Measurements from ENCODE around the gene ZSCAN23.
"Not testable (repeated sequence)": the region's sequence is repeated elsewhere in the genome, so short reads cannot be mapped to it uniquely, and the experiment has no call there.

ZSCAN23 gene

DNA sequence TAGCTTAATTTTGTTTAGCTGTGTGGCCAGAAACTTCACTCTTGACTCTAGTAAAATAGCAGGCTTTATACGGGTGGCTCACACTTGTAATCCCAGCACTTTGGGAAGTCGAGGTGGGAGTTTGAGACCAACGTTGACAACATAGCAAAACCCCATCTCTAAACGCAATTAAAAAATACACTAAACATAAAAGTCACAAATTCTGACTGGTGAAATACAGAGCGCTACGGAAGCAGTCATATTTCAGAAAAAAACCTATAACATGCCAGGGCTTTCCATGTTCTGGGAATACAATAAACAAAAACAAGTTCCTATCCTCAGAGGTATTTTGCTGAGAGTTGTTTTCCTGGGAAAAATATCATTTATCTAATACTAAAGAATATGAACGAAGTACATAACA, 24.8 kb upstream of the ZSCAN23 start:
- peaks cover 10% of the 10 kb centered on the region for H3K27me3 Mint-ChIP-seq
- H3K27ac Mint-ChIP-seq = no peak overlapping the region

DNA sequence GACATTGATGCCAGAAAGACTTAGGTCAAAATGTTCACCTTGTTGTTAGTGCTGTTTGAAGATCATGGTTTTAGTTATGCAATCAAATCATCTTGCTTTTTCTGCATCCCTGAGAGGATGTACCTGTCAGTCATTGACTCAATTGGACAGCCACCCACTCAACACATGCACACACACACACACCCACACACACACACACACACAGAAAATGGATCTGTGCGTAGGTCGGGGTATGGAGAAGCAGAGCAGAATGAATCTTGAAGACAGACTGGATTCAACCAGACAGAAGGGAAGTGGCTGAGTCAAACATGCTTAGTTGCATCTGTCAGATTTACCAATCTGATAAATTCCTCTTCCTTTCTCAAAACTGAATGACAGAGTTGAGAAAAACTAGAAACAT, 19.1 kb upstream of the ZSCAN23 start:
- H3K27ac Mint-ChIP-seq = no peak overlapping the region
- H3K9me3 Mint-ChIP-seq = no peaks in the 10 kb centered on the region
- peaks cover 26% of the 10 kb centered on the region for H3K27me3 Mint-ChIP-seq
- intact Hi-C loops (cut with micrococcal nuclease) = no loop called here
- no peak overlapping the region for H3K4me3 Mint-ChIP-seq
- H3K4me1 Mint-ChIP-seq (ENCODE audit: low read depth) = no peaks in the 10 kb centered on the region
- no peaks in the 10 kb centered on the region for H3K36me3 Mint-ChIP-seq (ENCODE audit: low read depth)

More for the DNA sequence above, 24.8 kb upstream of the ZSCAN23 start:
- H3K4me3 Mint-ChIP-seq = no peak overlapping the region
- no peaks in the 10 kb centered on the region for H3K4me1 Mint-ChIP-seq (ENCODE audit: low read depth)
- intact Hi-C loops (cut with micrococcal nuclease) = no loop called here
- H3K9me3 Mint-ChIP-seq = no peaks in the 10 kb centered on the region
- no peaks in the 10 kb centered on the region for H3K36me3 Mint-ChIP-seq (ENCODE audit: low read depth)

DNA sequence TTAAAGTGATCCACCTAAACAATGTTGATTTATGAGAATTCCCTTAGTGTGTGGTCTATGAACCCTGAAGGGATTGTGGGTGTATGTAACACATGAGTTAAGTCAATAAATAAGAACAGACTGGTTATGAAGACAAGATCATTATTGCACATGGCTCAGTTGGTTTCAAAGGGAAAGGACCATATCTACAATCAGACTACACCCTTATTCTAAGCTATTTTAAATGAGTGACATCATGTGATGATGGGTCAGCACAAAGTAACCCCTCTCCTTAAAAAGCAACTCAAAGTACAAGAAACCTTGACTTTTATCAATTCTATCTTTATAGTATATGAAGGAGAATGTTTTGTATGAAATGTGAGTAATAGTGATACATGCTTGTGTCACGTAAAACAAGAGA, 15.3 kb upstream of the ZSCAN23 start:
- peaks cover 24% of the 10 kb centered on the region for H3K27me3 Mint-ChIP-seq

DNA sequence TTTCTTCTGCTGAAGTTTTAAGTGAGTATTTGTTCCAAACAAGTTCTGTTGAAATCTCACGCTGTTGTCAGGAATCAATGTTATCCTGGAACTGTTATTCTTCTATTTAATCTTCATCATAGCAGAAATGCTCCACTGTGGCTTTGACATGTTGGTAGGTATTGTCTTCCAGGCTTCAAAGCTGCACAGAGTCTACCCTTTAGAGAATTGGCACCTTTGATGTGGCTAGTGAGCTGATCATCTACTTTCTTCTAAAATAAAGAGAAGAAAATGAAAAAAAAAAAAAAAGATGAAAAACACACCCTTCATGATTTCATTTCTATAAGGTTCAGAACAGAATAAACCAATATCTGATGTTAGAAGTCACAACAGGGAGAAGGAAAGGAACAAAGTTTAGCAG, 5.8 kb upstream of the ZSCAN23 start:
- H3K27ac Mint-ChIP-seq = no peak overlapping the region
- no peak overlapping the region for H3K4me3 Mint-ChIP-seq
- H3K36me3 Mint-ChIP-seq (ENCODE audit: low read depth) = no peaks in the 10 kb centered on the region
- intact Hi-C loops (cut with micrococcal nuclease) = no loop called here
- H3K9me3 Mint-ChIP-seq = peaks cover 7% of the 10 kb centered on the region
- peaks cover 8% of the 10 kb centered on the region for H3K4me1 Mint-ChIP-seq (ENCODE audit: low read depth)
- peaks cover 36% of the 10 kb centered on the region for H3K27me3 Mint-ChIP-seq

More for the DNA sequence above, 15.3 kb upstream of the ZSCAN23 start:
- Mint-ChIP-seq H3K9me3 (no peaks in the 10 kb centered on the region), H3K36me3 (ENCODE audit: low read depth) (no peaks in the 10 kb centered on the region), H3K27ac (no peak overlapping the region), H3K4me3 (no peak overlapping the region), H3K4me1 (ENCODE audit: low read depth) (no peaks in the 10 kb centered on the region)
- intact Hi-C loops (cut with micrococcal nuclease) = no loop called here

DNA sequence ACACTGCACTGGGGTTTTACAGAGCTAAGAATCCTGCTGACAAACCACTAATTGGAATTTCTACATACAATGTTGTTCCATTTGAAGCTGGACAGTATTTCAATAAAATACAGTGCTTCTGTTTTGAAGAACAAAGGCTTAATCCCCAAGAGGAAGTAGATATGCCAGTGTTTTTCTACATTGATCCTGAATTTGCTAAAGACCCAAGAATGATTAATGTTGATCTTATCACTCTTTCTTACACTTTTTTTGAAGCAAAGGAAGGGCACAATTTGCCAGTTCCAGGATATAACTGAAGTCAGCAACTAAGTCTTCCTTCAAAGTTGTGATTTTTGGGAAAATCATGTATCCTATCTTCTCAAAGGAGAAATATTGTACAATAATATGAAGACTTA, 4.2 kb upstream of the ZSCAN23 start:
- intact Hi-C loops (cut with micrococcal nuclease); H3K36me3 Mint-ChIP-seq (ENCODE audit: low read depth); H3K4me3 Mint-ChIP-seq; H3K27ac Mint-ChIP-seq: not testable (repeated sequence)
- H3K27me3 Mint-ChIP-seq = peaks cover 50% of the 10 kb centered on the region
- peaks cover 14% of the 10 kb centered on the region for H3K9me3 Mint-ChIP-seq
- H3K4me1 Mint-ChIP-seq (ENCODE audit: low read depth) = peaks cover 17% of the 10 kb centered on the region

DNA sequence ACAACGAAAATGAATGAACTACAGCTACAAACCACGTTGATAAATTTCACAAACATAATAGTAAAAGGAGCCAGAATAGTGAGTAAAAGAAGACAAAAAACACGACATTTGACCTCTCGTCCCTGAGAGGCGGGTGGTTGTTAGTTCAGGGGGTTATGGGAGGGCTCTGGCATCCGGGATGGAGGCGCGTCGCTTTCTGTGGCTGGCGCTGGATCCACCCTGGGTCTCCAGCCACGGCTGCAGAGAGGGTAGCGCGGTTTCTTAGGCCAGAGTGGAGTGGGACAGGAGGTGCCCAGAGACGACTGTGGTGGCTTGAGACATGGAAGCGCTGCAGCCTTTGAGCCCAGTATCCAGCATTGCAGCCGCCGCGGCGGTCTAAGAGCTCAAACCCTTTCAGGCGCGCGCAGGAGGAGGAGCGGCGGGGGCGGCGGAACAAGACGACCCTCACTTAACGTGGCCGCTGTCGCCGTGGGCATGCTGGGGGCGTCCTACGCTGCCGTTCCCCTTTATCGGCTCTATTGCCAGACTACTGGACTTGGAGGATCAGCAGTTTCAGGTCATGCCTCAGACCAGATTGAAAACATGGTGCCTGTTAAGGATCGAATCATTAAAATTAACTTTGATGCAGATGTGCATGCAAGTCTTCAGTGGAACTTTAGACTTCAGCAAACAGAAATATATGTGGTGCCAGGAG, 3.7 kb upstream of the ZSCAN23 start:
- intact Hi-C loops (cut with micrococcal nuclease) = no loop called here
- Mint-ChIP-seq H3K9me3 (peaks cover 14% of the 10 kb centered on the region), H3K4me1 (ENCODE audit: low read depth) (peaks cover 17% of the 10 kb centered on the region), H3K4me3 (no peak overlapping the region), H3K36me3 (ENCODE audit: low read depth) (no peaks in the 10 kb centered on the region), H3K27ac (no peak overlapping the region), H3K27me3 (peaks cover 50% of the 10 kb centered on the region)

DNA sequence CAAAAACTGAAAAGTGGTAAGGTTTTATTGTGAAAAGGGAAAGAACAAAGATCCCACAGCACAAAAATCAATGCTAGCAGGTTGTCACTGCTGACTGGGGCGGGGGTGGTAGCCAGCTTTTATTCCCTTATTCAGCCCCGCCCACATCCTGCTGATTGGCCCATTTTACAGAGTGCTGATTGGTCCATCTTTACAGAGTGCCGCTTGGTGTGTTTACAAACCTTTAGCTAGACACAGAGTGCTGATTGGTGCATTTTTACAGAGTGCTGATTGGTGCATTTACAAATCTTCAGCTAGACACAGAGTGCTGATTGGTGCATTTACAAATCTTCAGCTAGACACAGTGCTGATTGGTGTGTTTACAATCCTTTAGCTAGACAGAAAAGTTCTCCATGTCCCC, 1.5 kb upstream of the ZSCAN23 start:
- peaks cover 50% of the 10 kb centered on the region for H3K27me3 Mint-ChIP-seq
- H3K4me1 Mint-ChIP-seq (ENCODE audit: low read depth) = peaks cover 17% of the 10 kb centered on the region
- H3K4me3 Mint-ChIP-seq; intact Hi-C loops (cut with micrococcal nuclease); H3K27ac Mint-ChIP-seq; H3K36me3 Mint-ChIP-seq (ENCODE audit: low read depth): not testable (repeated sequence)
- H3K9me3 Mint-ChIP-seq = peaks cover 14% of the 10 kb centered on the region

DNA sequence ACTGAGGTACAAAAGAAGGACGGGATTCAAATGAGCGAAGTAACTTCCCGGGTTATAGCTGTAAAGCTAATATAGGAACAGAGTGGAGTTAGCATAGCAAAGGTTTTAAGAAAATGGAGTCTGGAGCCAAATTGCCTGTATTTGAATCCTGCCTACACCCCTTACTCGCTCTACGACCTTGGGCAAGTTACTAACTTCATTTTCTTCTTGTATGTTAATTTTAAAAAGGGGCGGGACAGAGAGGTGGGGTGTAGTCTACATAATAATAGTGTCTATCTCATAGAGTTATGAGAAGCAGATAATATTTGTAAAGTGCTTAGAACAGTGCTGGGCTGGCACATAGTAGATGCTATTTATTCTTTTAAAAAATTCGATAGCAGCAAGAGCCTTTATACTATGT, 705 bp downstream of the ZSCAN23 start:
- Mint-ChIP-seq H3K27ac (no peak overlapping the region), H3K4me1 (ENCODE audit: low read depth) (peaks cover 17% of the 10 kb centered on the region), H3K36me3 (ENCODE audit: low read depth) (no peaks in the 10 kb centered on the region), H3K4me3 (no peak overlapping the region), H3K9me3 (peaks cover 14% of the 10 kb centered on the region), H3K27me3 (peaks cover 46% of the 10 kb centered on the region)
- intact Hi-C loops (cut with micrococcal nuclease) = no loop called here

DNA sequence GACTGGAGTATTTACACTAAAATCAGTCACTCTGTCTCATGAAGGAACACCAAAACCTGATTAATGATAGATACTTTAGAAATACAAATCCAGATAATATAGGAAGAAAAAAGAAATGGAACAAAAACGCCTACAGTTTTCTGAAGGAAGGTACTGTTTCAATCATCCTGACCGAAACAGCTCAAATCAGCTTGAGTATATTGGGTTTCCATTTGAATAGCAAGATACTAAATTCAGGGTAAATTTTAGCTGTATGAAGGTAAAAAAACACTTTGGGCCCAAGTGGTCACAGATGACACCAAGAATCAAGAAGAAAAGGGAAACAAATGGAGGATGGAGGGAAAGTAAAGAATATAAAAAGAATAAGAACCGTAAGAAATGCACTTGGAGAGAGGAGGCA, 6.9 kb downstream of the ZSCAN23 start:
- intact Hi-C loops (cut with micrococcal nuclease) = no loop called here
- H3K9me3 Mint-ChIP-seq = no peaks in the 10 kb centered on the region
- no peaks in the 10 kb centered on the region for H3K27me3 Mint-ChIP-seq
- H3K4me1 Mint-ChIP-seq (ENCODE audit: low read depth) = no peaks in the 10 kb centered on the region
- no peaks in the 10 kb centered on the region for H3K36me3 Mint-ChIP-seq (ENCODE audit: low read depth)
- H3K4me3 Mint-ChIP-seq = no peak overlapping the region
- H3K27ac Mint-ChIP-seq = no peak overlapping the region

DNA sequence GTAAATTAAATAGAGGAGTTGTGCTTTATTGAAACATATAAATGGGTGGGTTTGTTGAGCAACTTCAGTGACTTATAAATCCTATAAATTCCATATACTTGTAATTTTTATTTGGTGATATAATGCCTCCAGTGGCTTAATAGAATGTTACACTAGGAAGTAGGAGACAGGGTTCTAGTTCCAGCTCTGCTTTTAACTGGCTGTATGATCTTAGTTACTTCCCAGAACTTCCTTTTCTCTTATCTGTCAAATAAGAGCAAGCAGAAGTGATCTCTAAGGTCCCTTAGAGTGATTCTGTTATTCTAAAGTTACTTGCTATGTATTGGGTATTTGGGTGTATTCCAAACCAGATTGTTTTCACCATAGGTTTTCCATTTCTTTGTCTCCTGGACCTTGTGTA, 10.2 kb downstream of the ZSCAN23 start:
- no peak overlapping the region for H3K27ac Mint-ChIP-seq
- no peak overlapping the region for H3K4me3 Mint-ChIP-seq
- H3K27me3 Mint-ChIP-seq = no peaks in the 10 kb centered on the region
- no peaks in the 10 kb centered on the region for H3K4me1 Mint-ChIP-seq (ENCODE audit: low read depth)
- no peaks in the 10 kb centered on the region for H3K9me3 Mint-ChIP-seq
- intact Hi-C loops (cut with micrococcal nuclease) = no loop called here
- no peaks in the 10 kb centered on the region for H3K36me3 Mint-ChIP-seq (ENCODE audit: low read depth)

DNA sequence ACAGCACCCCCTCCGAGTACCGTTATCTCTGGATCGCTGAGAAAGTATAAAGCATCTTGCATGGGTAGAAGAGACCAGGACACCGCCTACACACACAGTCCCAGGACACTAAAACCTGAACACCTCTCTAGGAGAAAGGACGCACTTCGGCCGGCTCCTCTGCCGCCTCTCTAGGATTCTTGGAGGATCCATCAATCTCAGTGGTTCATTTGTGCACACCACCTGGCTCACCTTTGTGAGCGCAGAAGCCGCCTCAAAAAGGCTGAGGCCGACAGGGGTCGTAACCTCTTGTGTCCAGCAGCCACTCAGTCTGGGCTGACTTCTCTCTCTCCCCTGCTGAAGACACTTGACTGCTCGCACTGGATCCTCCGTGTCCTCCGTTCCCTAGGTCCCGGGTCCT, 13.5 kb downstream of the ZSCAN23 start:
- H3K4me3 Mint-ChIP-seq = no peak overlapping the region
- H3K4me1 Mint-ChIP-seq (ENCODE audit: low read depth) = no peaks in the 10 kb centered on the region
- peaks cover 7% of the 10 kb centered on the region for H3K9me3 Mint-ChIP-seq
- intact Hi-C loops (cut with micrococcal nuclease) = no loop called here
- H3K27ac Mint-ChIP-seq = no peak overlapping the region
- H3K36me3 Mint-ChIP-seq (ENCODE audit: low read depth) = no peaks in the 10 kb centered on the region
- no peaks in the 10 kb centered on the region for H3K27me3 Mint-ChIP-seq

DNA sequence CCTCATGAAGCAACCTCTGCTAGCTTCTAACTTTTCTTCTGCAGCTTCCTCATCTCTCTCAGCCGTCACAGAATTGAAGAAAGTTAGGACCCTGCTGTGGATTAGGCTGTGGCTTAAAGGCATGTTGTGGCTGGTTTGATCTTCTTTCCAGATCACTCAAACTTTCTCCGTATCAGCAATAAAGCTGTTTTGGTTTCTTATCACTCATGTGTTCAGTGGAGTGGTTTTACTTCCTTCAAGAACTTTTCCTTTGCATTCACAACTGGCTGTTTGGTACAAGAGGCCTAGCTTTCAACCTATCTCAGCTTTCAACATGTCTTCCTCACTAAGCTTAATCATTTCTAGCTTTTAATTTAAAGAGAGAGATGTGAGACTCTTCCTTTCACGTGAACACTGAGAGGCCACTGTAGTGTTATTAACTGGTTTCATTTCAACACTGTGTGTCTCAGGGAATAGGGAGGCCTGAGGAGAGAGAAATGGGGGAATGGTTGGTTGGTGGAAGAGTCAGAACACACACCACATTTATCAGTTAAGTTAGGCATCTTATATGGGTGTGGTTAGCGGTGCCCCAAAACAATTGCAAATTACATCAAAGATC, 17.2 kb downstream of the ZSCAN23 start:
- no peaks in the 10 kb centered on the region for H3K4me1 Mint-ChIP-seq (ENCODE audit: low read depth)
- H3K27me3 Mint-ChIP-seq = no peaks in the 10 kb centered on the region
- no peak overlapping the region for H3K4me3 Mint-ChIP-seq
- no peak overlapping the region for H3K27ac Mint-ChIP-seq
- intact Hi-C loops (cut with micrococcal nuclease) = no loop called here
- H3K36me3 Mint-ChIP-seq (ENCODE audit: low read depth) = no peaks in the 10 kb centered on the region
- peaks cover 7% of the 10 kb centered on the region for H3K9me3 Mint-ChIP-seq

DNA sequence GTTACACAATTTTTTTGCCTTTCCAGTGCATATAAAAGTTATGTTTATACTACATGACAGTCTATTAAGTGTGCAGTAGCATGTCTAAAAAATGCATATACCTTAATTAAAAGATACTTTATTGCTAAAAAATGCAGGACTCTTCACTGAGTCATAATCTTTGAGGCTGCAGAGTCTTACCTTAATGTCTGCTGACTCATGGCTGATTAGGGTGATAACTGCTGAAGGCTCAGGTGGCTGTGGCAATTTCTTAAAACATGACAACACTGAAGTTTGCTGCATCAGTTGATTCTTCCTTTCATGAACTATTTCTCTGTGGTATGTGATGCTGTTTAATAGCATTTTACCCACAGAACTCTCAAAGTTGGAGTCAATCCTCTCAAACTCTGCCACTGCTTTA, 19.1 kb downstream of the ZSCAN23 start:
- H3K9me3 Mint-ChIP-seq = peaks cover 7% of the 10 kb centered on the region
- H3K27me3 Mint-ChIP-seq = no peaks in the 10 kb centered on the region
- no peak overlapping the region for H3K27ac Mint-ChIP-seq
- no peak overlapping the region for H3K4me3 Mint-ChIP-seq
- no peaks in the 10 kb centered on the region for H3K36me3 Mint-ChIP-seq (ENCODE audit: low read depth)
- intact Hi-C loops (cut with micrococcal nuclease) = no loop called here
- no peaks in the 10 kb centered on the region for H3K4me1 Mint-ChIP-seq (ENCODE audit: low read depth)

DNA sequence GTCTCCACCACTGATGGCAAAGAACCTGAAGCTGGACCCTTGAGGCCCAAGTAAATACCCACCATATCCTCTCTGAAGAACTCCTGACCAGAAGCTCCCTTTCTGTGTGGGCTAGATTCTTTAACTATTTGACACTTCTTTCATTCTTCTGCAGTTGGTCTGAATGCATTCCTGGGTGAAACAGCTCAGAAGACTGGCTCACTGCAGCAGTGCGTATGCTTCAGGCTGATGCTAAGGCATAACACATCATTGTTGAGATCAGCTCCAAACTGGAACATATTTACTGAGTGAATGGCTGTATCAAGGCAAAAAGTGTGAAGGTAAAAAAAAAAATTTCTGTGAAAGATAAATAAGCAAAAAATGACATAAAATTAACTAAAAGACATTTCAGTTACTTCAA, 19.7 kb downstream of the ZSCAN23 start:
- peaks cover 7% of the 10 kb centered on the region for H3K9me3 Mint-ChIP-seq
- no peaks in the 10 kb centered on the region for H3K36me3 Mint-ChIP-seq (ENCODE audit: low read depth)
- intact Hi-C loops (cut with micrococcal nuclease) = no loop called here
- no peak overlapping the region for H3K4me3 Mint-ChIP-seq
- H3K27ac Mint-ChIP-seq = no peak overlapping the region
- no peaks in the 10 kb centered on the region for H3K27me3 Mint-ChIP-seq
- no peaks in the 10 kb centered on the region for H3K4me1 Mint-ChIP-seq (ENCODE audit: low read depth)

DNA sequence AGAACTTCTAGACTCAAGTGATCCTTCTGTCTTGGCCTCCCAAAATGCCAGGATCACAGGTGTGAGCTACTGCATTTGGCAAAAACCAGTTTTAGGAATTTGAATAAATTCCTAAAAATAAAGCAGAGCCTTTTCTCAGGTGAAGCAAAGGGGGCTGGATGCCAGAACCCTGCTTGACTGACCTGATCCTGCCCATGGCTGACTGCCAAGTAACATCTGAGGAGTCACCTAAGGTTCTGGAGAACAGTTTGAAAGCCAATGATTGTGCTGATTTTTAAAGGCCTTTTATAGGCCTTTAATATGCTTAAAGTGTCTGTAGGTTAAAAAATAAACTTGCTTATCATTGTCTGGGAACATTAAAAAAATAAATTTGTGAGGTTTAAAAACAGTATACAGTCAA, 29.6 kb downstream of the ZSCAN23 start:
- H3K4me1 Mint-ChIP-seq (ENCODE audit: low read depth) = no peaks in the 10 kb centered on the region
- peaks cover 6% of the 10 kb centered on the region for H3K27me3 Mint-ChIP-seq
- intact Hi-C loops (cut with micrococcal nuclease) = no loop called here
- no peaks in the 10 kb centered on the region for H3K9me3 Mint-ChIP-seq
- H3K36me3 Mint-ChIP-seq (ENCODE audit: low read depth) = no peaks in the 10 kb centered on the region
- H3K27ac Mint-ChIP-seq = no peak overlapping the region
- H3K4me3 Mint-ChIP-seq = no peak overlapping the region

Data from dendritic cell treated with granulocyte-macrophage colony-stimulating factor and Interleukin-4, amounts not matched to agents 40 ng/mL and 50 ng/mL, for 4 days (primary cell).